Colonic mucosa (tissue), 4 donors: ENCODE results near the gene GLA. TPM values are rescaled to one million over a fixed set of nuclear protein-coding genes. Genes with fewer than 3 reads are reported as not detected.

ENCODE experiments used
- DNase-seq: peaks from one replicate; pipeline ENCODE4 v3.0.0-alpha.2; 2020
- H3K27ac ChIP-seq: fragments of 200-600 bp; one replicate; pipeline ENCODE4 v1.8.0; 2021
- H3K27me3 ChIP-seq: fragments of 200-600 bp; one replicate; pipeline ENCODE4 v1.8.0; 2021
- H3K36me3 ChIP-seq: fragments of 200-600 bp; one replicate; pipeline ENCODE4 v1.8.0; 2021
- H3K4me1 ChIP-seq: fragments of 200-600 bp; one replicate; pipeline ENCODE4 v1.8.0; 2021; ENCODE audit warnings: mild to moderate bottlenecking
- H3K4me3 ChIP-seq: fragments of 200-600 bp; one replicate; pipeline ENCODE4 v1.8.0; 2021
- H3K9ac ChIP-seq, 2 donors: one replicate each; pipeline ENCODE4 v1.7.0; 2013; ENCODE audit warnings: control low read depth in 2 of 2, low read depth in 2 of 2, low read length in 2 of 2
- H3K9me3 ChIP-seq: fragments of 200-600 bp; one replicate; pipeline ENCODE4 v1.8.0; 2021
- CTCF ChIP-seq: fragments of 200-600 bp; IDR thresholded peaks from one replicate; pipeline ENCODE4 v1.8.0; 2022; ENCODE audit warnings: antibody characterized with exemption, mild to moderate bottlenecking
- intact Hi-C: fragments of 100-400 bp; cut with DNase I; formaldehyde crosslinking; loops from one replicate; pipeline ENCODE4 v1.14.1; 2022
- total RNA-seq, 2 donors: library from RNA; stranded (reverse); fragmentation: NEBNext Ultra II Directional in 1 of 2; extraction: Animal tissue kit (Norgen Biotek cat#: 25700) in 1 of 2; gene quantifications; one replicate each; pipeline ENCODE4 v1.2.1, GENCODE V29; 2021
- donor health status: healthy.
- donor health status: DM: no; HTN: no; CAD: no.
- donor health status: DM: no; HTN: no; CAD: no.

GLA gene
- total RNA-seq, 2 donors from 2014 or later = 29.9 to 33.9 TPM

GRCh38 chrX:101410461-101410860, 2.7 kb upstream of the GLA start:
- Histone ChIP-seq H3K27ac (no peak overlapping the region), H3K9me3 (no peaks in the 10 kb centered on the region), H3K4me1 (no peaks in the 10 kb centered on the region), H3K9ac (no peak overlapping the region), H3K36me3 (no peaks in the 10 kb centered on the region), H3K27me3 (no peaks in the 10 kb centered on the region), H3K4me3 (no peak overlapping the region)
- DNase-seq = no peak
- no peak for TF ChIP-seq CTCF
- intact Hi-C loops = loop anchor here (10.0 kb wide), 1 partner anchor 184 kb away; no protein-coding TSS in a partner anchor

- peak overlapping the region; percentile 76 for H3K27ac ChIP-seq
- intact Hi-C loops = no loop called here
- no peak for DNase-seq
- H3K4me3 ChIP-seq = peak overlapping the region; percentile 35
- no peaks in the 10 kb centered on the region for H3K27me3 ChIP-seq
- TF ChIP-seq CTCF = no peak
- no peaks in the 10 kb centered on the region for H3K36me3 ChIP-seq
- H3K4me1 ChIP-seq = no peaks in the 10 kb centered on the region
- H3K9ac ChIP-seq = peak overlapping the region; percentile 43 to 92
- H3K9me3 ChIP-seq = no peaks in the 10 kb centered on the region
Measured at GRCh38 chrX:101409043-101409442, 1.3 kb upstream of the GLA start.

- intact Hi-C loops = no loop called here
- peak overlapping the region; percentile 65 to 92 for H3K9ac ChIP-seq
- H3K27ac ChIP-seq = peak overlapping the region; percentile 76
- H3K4me1 ChIP-seq = no peaks in the 10 kb centered on the region
- DNase-seq = no peak
- peak overlapping the region; percentile 35 for H3K4me3 ChIP-seq
- H3K36me3 ChIP-seq = no peaks in the 10 kb centered on the region
- no peak for TF ChIP-seq CTCF
- no peaks in the 10 kb centered on the region for H3K27me3 ChIP-seq
- no peaks in the 10 kb centered on the region for H3K9me3 ChIP-seq
Measured at GRCh38 chrX:101408532-101408841, 762 bp upstream of the GLA start.

GRCh38 chrX:101407167-101407747, 468 bp downstream of the GLA start:
- Histone ChIP-seq H3K27ac (peak overlapping the region; percentile 83), H3K9me3 (no peaks in the 10 kb centered on the region), H3K4me3 (peak overlapping the region; percentile 57), H3K9ac (peak overlapping the region; percentile 70 to 92), H3K4me1 (no peaks in the 10 kb centered on the region), H3K27me3 (no peaks in the 10 kb centered on the region), H3K36me3 (no peaks in the 10 kb centered on the region)
- DNase-seq = no peak
- intact Hi-C loops = no loop called here
- TF ChIP-seq CTCF = no peak

- DNase-seq = no peak
- intact Hi-C loops = no loop called here
- no peak for TF ChIP-seq CTCF
- H3K36me3 ChIP-seq = no peaks in the 10 kb centered on the region
- no peak overlapping the region for H3K27ac ChIP-seq
- H3K9ac ChIP-seq = no peak overlapping the region
- no peaks in the 10 kb centered on the region for H3K27me3 ChIP-seq
- no peaks in the 10 kb centered on the region for H3K4me1 ChIP-seq
- H3K4me3 ChIP-seq = no peak overlapping the region
- H3K9me3 ChIP-seq = no peaks in the 10 kb centered on the region
Measured at GRCh38 chrX:101399825-101400224, 7.9 kb downstream of the GLA start.
